ENCODE data around the gene MEF2C. TPM values are rescaled to one million over a fixed set of nuclear protein-coding genes. Genes with fewer than 3 reads are reported as not detected.

Gene MEF2C
- polyA plus RNA-seq, 1 donor from 2014 or later = 30.2 TPM

- Histone ChIP-seq H3K36me3 (ENCODE audit: insufficient read depth, low read length) (no peaks in the 10 kb centered on the region), H3K4me2 (ENCODE audit: low read length) (no peak overlapping the region), H3K27ac (ENCODE audit: low read length) (no peak overlapping the region), H3K4me3 (ENCODE audit: low read length) (no peak overlapping the region), H3K9ac (ENCODE audit: low read length) (no peak overlapping the region), H2AFZ (ENCODE audit: low read depth, low read length) (no peak overlapping the region), H4K20me1 (ENCODE audit: insufficient read depth) (no peaks in the 10 kb centered on the region), H3K9me2 (ENCODE audit: insufficient read depth, low read length) (no peaks in the 10 kb centered on the region), H3F3A (ENCODE audit: insufficient read depth, low read length, poor library complexity, severe bottlenecking) (no peaks in the 10 kb centered on the region), H3K27me3 (ENCODE audit: insufficient read depth, low read depth, low read length) (no peaks in the 10 kb centered on the region), H3K9me3 (ENCODE audit: low read length) (no peaks in the 10 kb centered on the region), H3K79me2 (replicated peaks; ENCODE audit: insufficient read depth, low read length) (no peaks in the 10 kb centered on the region)
- TF ChIP-seq EZH2 (IDR thresholded peaks at IDR 0.05; ENCODE audit: borderline replicate concordance, insufficient read depth, low read length, poor library complexity, severe bottlenecking) (no peak), TAF1 (IDR thresholded peaks at IDR 0.05; ENCODE audit: low read depth) (no peak), RAD21 (conservative IDR thresholded peaks at IDR 0.05) (no peak), REST (IDR thresholded peaks at IDR 0.05; ENCODE audit: borderline replicate concordance) (no peak), POLR2AphosphoS5 (IDR thresholded peaks at IDR 0.05) (no peak), MXI1 (conservative IDR thresholded peaks at IDR 0.05; ENCODE audit: poor library complexity, severe bottlenecking) (no peak), EP300 (conservative IDR thresholded peaks at IDR 0.05; ENCODE audit: poor library complexity, severe bottlenecking) (no peak), SMC3 (conservative IDR thresholded peaks at IDR 0.05; ENCODE audit: poor library complexity) (no peak)
- TF ChIP-seq, protein P1, sequence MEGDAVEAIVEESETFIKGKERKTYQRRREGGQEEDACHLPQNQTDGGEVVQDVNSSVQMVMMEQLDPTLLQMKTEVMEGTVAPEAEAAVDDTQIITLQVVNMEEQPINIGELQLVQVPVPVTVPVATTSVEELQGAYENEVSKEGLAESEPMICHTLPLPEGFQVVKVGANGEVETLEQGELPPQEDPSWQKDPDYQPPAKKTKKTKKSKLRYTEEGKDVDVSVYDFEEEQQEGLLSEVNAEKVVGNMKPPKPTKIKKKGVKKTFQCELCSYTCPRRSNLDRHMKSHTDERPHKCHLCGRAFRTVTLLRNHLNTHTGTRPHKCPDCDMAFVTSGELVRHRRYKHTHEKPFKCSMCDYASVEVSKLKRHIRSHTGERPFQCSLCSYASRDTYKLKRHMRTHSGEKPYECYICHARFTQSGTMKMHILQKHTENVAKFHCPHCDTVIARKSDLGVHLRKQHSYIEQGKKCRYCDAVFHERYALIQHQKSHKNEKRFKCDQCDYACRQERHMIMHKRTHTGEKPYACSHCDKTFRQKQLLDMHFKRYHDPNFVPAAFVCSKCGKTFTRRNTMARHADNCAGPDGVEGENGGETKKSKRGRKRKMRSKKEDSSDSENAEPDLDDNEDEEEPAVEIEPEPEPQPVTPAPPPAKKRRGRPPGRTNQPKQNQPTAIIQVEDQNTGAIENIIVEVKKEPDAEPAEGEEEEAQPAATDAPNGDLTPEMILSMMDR (IDR thresholded peaks at IDR 0.05; ENCODE audit: poor library complexity, severe bottlenecking) = no peak
Measured at GRCh38 chr5:88778736-88779135, 104.2 kb downstream of the MEF2C start.

- no peaks in the 10 kb centered on the region for H4K20me1 ChIP-seq (ENCODE audit: insufficient read depth)
- no peaks in the 10 kb centered on the region for H3K9me3 ChIP-seq (ENCODE audit: low read length)
- no peaks in the 10 kb centered on the region for H3K36me3 ChIP-seq (ENCODE audit: insufficient read depth, low read length)
- H3K79me2 ChIP-seq (replicated peaks; ENCODE audit: insufficient read depth, low read length) = no peaks in the 10 kb centered on the region
- no peak overlapping the region for H3K27ac ChIP-seq (ENCODE audit: low read length)
- no peak overlapping the region for H3K9ac ChIP-seq (ENCODE audit: low read length)
- H3K27me3 ChIP-seq (ENCODE audit: insufficient read depth, low read depth, low read length) = no peaks in the 10 kb centered on the region
- no peaks in the 10 kb centered on the region for H3K9me2 ChIP-seq (ENCODE audit: insufficient read depth, low read length)
- no peak overlapping the region for H3K4me2 ChIP-seq (ENCODE audit: low read length)
- no peak overlapping the region for H3K4me3 ChIP-seq (ENCODE audit: low read length)
- H3F3A ChIP-seq (ENCODE audit: insufficient read depth, low read length, poor library complexity, severe bottlenecking) = no peaks in the 10 kb centered on the region
- TF ChIP-seq SMC3 (conservative IDR thresholded peaks at IDR 0.05; ENCODE audit: poor library complexity) (no peak), EP300 (conservative IDR thresholded peaks at IDR 0.05; ENCODE audit: poor library complexity, severe bottlenecking) (no peak), POLR2AphosphoS5 (IDR thresholded peaks at IDR 0.05) (no peak), REST (IDR thresholded peaks at IDR 0.05; ENCODE audit: borderline replicate concordance) (no peak), EZH2 (IDR thresholded peaks at IDR 0.05; ENCODE audit: borderline replicate concordance, insufficient read depth, low read length, poor library complexity, severe bottlenecking) (no peak), RAD21 (conservative IDR thresholded peaks at IDR 0.05) (no peak), TAF1 (IDR thresholded peaks at IDR 0.05; ENCODE audit: low read depth) (no peak), MXI1 (conservative IDR thresholded peaks at IDR 0.05; ENCODE audit: poor library complexity, severe bottlenecking) (no peak)
- TF ChIP-seq, protein P1 (IDR thresholded peaks at IDR 0.05; ENCODE audit: poor library complexity, severe bottlenecking) = no peak
- no peak overlapping the region for H2AFZ ChIP-seq (ENCODE audit: low read depth, low read length)
Measured at GRCh38 chr5:88776692-88777091, 106.3 kb downstream of the MEF2C start.
